GM12872 (cell line): ENCODE measurements around the gene ATP5MK.

ENCODE experiments used
- CTCF ChIP-seq: IDR thresholded peaks from 3 replicates; pipeline ENCODE4 v1.5.1; 2011; ENCODE audit warnings: low read depth, mild to moderate bottlenecking, low read length, moderate library complexity; ENCODE audit not compliant: insufficient read depth

The ATP5MK gene

GRCh38 chr10:103440416-103440815 is 44.1 kb upstream of the ATP5MK start:
- TF ChIP-seq CTCF = no peak

- TF ChIP-seq CTCF = no peak
Measured at GRCh38 chr10:103439776-103440175, 43.5 kb upstream of the ATP5MK start.

- no peak for TF ChIP-seq CTCF
Measured at GRCh38 chr10:103433858-103434257, 37.6 kb upstream of the ATP5MK start.

GRCh38 chr10:103431902-103432301 is 35.6 kb upstream of the ATP5MK start:
- TF ChIP-seq CTCF = no peak

GRCh38 chr10:103429647-103430046 is 33.4 kb upstream of the ATP5MK start:
- no peak for TF ChIP-seq CTCF

- no peak for TF ChIP-seq CTCF
Measured at GRCh38 chr10:103428989-103429643, 32.8 kb upstream of the ATP5MK start.

GRCh38 chr10:103427866-103428265 is 31.6 kb upstream of the ATP5MK start:
- TF ChIP-seq CTCF = no peak
